ENCODE data around the gene ZFP14. TPM values are rescaled to one million over a fixed set of nuclear protein-coding genes. Genes with fewer than 3 reads are reported as not detected.
A peak's percentile ranks its signal among the peaks of the same experiment; 100 is the strongest.

ZFP14 gene
- total RNA-seq, 1 donor from 2014 or later, result 6.6 TPM

DNA sequence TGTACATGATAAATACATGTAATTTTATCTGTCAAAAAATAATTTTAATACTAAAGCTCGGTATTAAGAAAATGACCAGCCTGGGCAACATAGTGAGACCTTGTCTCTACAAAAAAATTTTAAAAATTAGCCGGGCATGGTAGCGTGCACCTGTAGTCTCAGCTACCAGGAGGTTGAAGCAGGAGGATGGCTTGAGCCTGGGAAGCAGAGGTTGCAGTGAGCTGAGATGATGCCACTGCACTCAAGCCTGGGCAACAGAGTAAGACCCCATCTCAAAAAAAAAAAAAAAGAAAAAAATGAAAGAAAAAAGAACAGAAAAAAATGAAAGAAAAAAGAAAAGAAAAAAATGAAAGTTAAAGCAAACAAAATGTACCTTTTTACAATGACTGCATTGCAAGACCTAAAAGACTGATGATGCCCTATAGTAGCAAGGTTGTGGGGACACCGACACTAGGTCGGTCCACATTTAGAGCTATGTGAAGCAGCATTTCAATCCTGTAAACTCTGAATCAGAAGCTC lies 5.3 kb downstream of the ZFP14 start:
- Mint-ChIP-seq H3K27me3 (ENCODE audit: unreplicated experiment) (no peaks in the 10 kb centered on the region), H3K36me3 (ENCODE audit: unreplicated experiment) (peaks cover 28% of the 10 kb centered on the region), H3K27ac (ENCODE audit: unreplicated experiment) (no peak overlapping the region), H3K9me3 (ENCODE audit: unreplicated experiment) (peaks cover 19% of the 10 kb centered on the region), H3K4me3 (ENCODE audit: unreplicated experiment) (no peak overlapping the region), H3K4me1 (ENCODE audit: unreplicated experiment) (peaks cover 10% of the 10 kb centered on the region)
- TF ChIP-seq, protein P1, sequence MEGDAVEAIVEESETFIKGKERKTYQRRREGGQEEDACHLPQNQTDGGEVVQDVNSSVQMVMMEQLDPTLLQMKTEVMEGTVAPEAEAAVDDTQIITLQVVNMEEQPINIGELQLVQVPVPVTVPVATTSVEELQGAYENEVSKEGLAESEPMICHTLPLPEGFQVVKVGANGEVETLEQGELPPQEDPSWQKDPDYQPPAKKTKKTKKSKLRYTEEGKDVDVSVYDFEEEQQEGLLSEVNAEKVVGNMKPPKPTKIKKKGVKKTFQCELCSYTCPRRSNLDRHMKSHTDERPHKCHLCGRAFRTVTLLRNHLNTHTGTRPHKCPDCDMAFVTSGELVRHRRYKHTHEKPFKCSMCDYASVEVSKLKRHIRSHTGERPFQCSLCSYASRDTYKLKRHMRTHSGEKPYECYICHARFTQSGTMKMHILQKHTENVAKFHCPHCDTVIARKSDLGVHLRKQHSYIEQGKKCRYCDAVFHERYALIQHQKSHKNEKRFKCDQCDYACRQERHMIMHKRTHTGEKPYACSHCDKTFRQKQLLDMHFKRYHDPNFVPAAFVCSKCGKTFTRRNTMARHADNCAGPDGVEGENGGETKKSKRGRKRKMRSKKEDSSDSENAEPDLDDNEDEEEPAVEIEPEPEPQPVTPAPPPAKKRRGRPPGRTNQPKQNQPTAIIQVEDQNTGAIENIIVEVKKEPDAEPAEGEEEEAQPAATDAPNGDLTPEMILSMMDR (IDR thresholded peaks at IDR 0.05), result no peak
- DNase-seq (ENCODE audit: extremely low spot score, unreplicated experiment), result no peak

DNA sequence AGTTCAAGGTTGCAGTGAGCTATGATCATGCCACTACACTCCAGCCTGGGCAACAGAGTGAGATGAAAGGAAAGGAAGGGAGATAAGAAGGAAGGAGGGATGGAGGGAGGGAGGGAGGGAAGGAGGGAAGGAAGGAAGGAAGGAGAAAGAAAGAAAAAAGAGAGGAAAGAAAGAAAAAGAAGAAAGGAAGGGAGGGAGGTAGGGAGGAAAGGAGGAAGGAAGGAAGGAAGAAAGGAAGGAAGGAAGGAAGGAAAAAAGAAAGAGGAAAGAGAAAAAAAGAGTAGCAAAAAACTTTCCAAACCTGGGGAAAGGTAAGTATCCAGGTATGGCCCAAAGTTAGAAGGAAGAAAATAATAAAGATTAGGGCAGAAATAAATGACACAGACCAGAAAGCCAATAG lies 7.1 kb downstream of the ZFP14 start:
- no peak overlapping the region for H3K27ac Mint-ChIP-seq (ENCODE audit: unreplicated experiment)
- no peak for DNase-seq (ENCODE audit: extremely low spot score, unreplicated experiment)
- TF ChIP-seq, protein P1 (IDR thresholded peaks at IDR 0.05), result no peak
- H3K9me3 Mint-ChIP-seq (ENCODE audit: unreplicated experiment), result peaks cover 19% of the 10 kb centered on the region
- no peaks in the 10 kb centered on the region for H3K4me1 Mint-ChIP-seq (ENCODE audit: unreplicated experiment)
- H3K27me3 Mint-ChIP-seq (ENCODE audit: unreplicated experiment), result no peaks in the 10 kb centered on the region
- H3K4me3 Mint-ChIP-seq (ENCODE audit: unreplicated experiment), result no peak overlapping the region
- H3K36me3 Mint-ChIP-seq (ENCODE audit: unreplicated experiment), result peaks cover 34% of the 10 kb centered on the region

DNA sequence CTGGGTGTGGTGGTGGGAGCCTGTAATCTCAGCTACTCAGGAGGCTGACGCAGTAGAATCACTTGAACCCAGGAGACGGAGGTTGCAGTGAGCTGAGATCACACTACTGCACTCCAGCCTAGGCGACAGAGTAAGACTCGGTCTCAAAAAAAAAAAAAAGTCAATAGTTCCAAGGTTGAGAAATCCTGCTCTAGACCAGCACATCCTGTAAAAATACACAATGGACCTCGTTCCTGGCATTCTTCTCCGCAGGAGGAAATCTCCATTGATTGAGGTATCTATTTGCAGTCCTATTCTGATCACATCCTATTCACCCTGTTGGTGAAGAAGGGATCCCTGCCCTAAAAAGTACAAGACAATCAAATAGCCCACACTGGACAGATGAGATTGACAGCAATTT lies 15.2 kb downstream of the ZFP14 start:
- no peak overlapping the region for H3K27ac Mint-ChIP-seq (ENCODE audit: unreplicated experiment)
- TF ChIP-seq, protein P1 (IDR thresholded peaks at IDR 0.05), result no peak
- H3K4me3 Mint-ChIP-seq (ENCODE audit: unreplicated experiment), result no peak overlapping the region
- peaks cover 10% of the 10 kb centered on the region for H3K9me3 Mint-ChIP-seq (ENCODE audit: unreplicated experiment)
- no peak for DNase-seq (ENCODE audit: extremely low spot score, unreplicated experiment)
- no peaks in the 10 kb centered on the region for H3K27me3 Mint-ChIP-seq (ENCODE audit: unreplicated experiment)
- no peaks in the 10 kb centered on the region for H3K4me1 Mint-ChIP-seq (ENCODE audit: unreplicated experiment)
- H3K36me3 Mint-ChIP-seq (ENCODE audit: unreplicated experiment), result peaks cover 57% of the 10 kb centered on the region

DNA sequence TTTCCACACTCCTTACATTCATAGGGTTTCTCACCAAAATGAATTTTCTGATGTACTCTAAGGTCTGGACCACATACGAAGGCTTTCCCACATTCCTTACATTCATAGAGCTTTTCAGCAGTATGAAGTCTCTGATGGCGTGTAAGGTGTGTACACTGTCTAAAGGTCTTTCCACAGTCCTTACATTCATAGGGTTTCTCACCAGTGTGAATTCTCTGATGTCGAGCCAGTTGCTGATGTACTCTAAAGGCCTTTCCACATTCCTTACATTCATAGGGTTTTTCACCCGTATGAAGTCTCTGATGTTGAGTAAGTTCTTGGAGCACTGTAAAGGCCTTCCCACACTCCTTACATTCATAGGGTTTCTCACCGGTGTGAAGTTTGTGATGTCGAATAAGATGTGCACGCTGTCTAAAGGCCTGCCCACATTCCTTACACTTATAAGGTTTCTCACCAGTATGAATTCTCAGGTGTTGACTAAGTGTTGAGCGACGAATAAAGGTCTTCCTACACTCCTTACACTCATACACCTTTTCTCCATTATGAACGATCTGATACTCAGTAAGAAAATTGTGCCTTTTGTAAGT lies 38.1 kb downstream of the ZFP14 start:
- no peak overlapping the region for H3K27ac Mint-ChIP-seq (ENCODE audit: unreplicated experiment)
- TF ChIP-seq, protein P1 (IDR thresholded peaks at IDR 0.05), result no peak
- H3K4me1 Mint-ChIP-seq (ENCODE audit: unreplicated experiment), result no peaks in the 10 kb centered on the region
- peaks cover 53% of the 10 kb centered on the region for H3K9me3 Mint-ChIP-seq (ENCODE audit: unreplicated experiment)
- H3K36me3 Mint-ChIP-seq (ENCODE audit: unreplicated experiment), result peaks cover 60% of the 10 kb centered on the region
- H3K27me3 Mint-ChIP-seq (ENCODE audit: unreplicated experiment), result no peaks in the 10 kb centered on the region
- no peak overlapping the region for H3K4me3 Mint-ChIP-seq (ENCODE audit: unreplicated experiment)
- no peak for DNase-seq (ENCODE audit: extremely low spot score, unreplicated experiment)

DNA sequence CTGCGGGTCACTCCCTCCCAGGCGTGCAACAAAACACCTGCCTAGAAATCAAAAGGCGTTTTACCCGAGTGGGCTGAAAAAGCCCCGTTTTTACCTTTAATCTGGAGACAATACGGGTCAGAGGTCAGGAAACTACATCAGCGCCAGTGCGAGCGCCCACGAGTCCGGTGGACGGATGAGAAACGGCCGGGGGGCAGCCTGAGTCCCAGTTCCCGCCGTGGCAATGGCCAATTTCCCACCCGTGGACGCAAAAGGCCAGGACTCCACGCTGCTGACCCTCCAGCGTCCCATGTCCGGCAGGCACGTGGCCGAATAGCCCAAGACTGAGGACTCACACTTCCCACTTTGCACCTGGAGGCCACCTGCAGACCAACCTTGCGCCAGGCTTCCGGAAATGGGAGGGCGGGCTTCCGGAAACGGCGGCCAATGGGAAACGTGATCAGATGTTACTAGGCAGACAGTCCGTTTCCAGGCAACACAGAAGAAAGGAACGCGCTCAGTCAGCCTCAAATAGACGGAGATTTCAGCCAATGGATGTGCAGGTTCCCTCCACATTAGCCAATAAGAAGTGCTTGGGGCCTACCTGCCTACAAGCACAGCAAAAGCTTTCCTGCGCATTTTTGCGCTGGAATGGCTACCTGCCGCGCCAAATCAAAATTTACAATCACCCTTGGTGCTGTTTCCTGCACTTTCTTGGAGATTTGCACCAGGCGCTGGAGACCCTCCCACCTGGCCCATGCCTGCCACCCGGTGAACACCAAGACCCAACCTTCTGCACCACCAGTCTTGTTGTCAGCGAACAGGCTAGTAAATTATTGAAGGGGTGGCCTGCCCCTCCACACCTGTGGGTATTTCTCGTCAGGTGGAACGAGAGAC lies 47.4 kb downstream of the ZFP14 start:
- DNase-seq (ENCODE audit: extremely low spot score, unreplicated experiment), result peak; percentile 93
- Mint-ChIP-seq H3K36me3 (ENCODE audit: unreplicated experiment) (peaks cover 39% of the 10 kb centered on the region), H3K9me3 (ENCODE audit: unreplicated experiment) (peaks cover 16% of the 10 kb centered on the region), H3K27ac (ENCODE audit: unreplicated experiment) (peak overlapping the region; percentile 70), H3K4me1 (ENCODE audit: unreplicated experiment) (peaks cover 19% of the 10 kb centered on the region), H3K27me3 (ENCODE audit: unreplicated experiment) (no peaks in the 10 kb centered on the region), H3K4me3 (ENCODE audit: unreplicated experiment) (peak overlapping the region; percentile 81)
- TF ChIP-seq, protein P1 (IDR thresholded peaks at IDR 0.05), result no peak

Measured in osteocyte (in vitro differentiated cells).